Effector memory CD4-positive, alpha-beta T cell (primary cell): ENCODE data around the gene LIX1.

Experiments used
- DNase-seq, 3 donors: peaks; one replicate each; pipeline ENCODE4 v3.0.0-alpha.2; 2020
- H3K27ac ChIP-seq: 2 replicates; pipeline ENCODE4 v1.7.0; 2013; ENCODE audit warnings: mild to moderate bottlenecking, low read length, moderate library complexity; ENCODE audit not compliant: insufficient read depth, poor library complexity, severe bottlenecking
- H3K27me3 ChIP-seq: replicated peaks from 2 replicates; pipeline ENCODE4 v1.7.0; 2013; ENCODE audit warnings: mild to moderate bottlenecking, low read length; ENCODE audit not compliant: insufficient read depth, control insufficient read depth, poor library complexity, severe bottlenecking
- H3K36me3 ChIP-seq: 2 replicates; pipeline ENCODE4 v1.7.0; 2013; ENCODE audit warnings: mild to moderate bottlenecking, low read length, moderate library complexity; ENCODE audit not compliant: control insufficient read depth, insufficient read depth
- H3K4me1 ChIP-seq: 2 replicates; pipeline ENCODE4 v1.7.0; 2013; ENCODE audit warnings: low read length, mild to moderate bottlenecking; ENCODE audit not compliant: control insufficient read depth, insufficient read depth, poor library complexity, severe bottlenecking
- H3K4me3 ChIP-seq: 2 replicates; pipeline ENCODE4 v1.7.0; 2013; ENCODE audit warnings: low read length, low read depth, mild to moderate bottlenecking; ENCODE audit not compliant: insufficient read depth, poor library complexity, severe bottlenecking
- H3K9me3 ChIP-seq: 2 replicates; pipeline ENCODE4 v1.7.0; 2013; ENCODE audit warnings: mild to moderate bottlenecking, low read length, moderate library complexity; ENCODE audit not compliant: control insufficient read depth

LIX1 gene

DNA sequence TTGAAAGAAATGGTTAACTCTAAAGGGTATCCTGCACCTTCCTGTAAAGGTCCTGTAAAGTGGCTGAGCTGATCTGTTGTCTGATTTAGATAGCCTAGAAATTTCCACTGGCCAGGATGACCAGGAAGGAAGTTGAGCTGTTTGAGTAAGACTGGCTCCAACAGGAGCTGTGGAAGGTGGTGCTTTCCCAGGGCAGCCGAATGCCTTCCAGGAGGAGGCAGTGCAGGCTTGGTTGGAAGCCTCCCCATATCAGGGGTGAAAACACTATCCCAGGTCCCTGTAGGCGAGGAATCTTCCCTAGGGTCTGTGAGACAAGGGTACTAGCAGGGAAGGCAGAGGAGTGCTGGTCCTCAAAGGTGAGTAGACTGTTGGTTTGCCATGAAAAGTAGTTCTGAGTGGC lies 98.4 kb downstream of the LIX1 start:
- H3K4me1 ChIP-seq = no peaks in the 10 kb centered on the region
- no peaks in the 10 kb centered on the region for H3K27me3 ChIP-seq
- H3K27ac ChIP-seq = no peak overlapping the region
- no peaks in the 10 kb centered on the region for H3K36me3 ChIP-seq
- no peak for DNase-seq
- H3K4me3 ChIP-seq = no peak overlapping the region
- H3K9me3 ChIP-seq = no peaks in the 10 kb centered on the region

DNA sequence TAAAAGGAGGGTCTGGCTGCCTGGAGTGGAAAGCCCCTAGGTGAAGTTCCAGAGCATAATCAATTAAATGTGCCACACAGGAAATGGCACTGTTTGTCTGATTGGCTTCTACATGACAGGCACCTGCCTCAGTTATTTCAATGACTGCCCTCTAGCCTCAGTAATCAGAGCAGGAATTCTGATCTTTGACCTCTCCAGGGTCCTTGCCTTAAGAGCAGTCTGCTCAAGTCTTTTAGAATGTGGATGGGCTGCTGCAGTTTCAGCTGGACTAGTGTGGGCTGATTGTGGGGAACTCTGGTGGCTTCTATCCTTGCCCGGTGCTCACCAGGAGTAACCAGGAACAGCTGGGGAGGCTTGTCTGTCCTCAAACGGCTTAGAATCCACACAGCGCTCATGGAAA lies 98.9 kb downstream of the LIX1 start:
- DNase-seq = no peak
- Histone ChIP-seq H3K9me3 (no peaks in the 10 kb centered on the region), H3K27me3 (no peaks in the 10 kb centered on the region), H3K36me3 (no peaks in the 10 kb centered on the region), H3K4me3 (no peak overlapping the region), H3K27ac (no peak overlapping the region), H3K4me1 (no peaks in the 10 kb centered on the region)

DNA sequence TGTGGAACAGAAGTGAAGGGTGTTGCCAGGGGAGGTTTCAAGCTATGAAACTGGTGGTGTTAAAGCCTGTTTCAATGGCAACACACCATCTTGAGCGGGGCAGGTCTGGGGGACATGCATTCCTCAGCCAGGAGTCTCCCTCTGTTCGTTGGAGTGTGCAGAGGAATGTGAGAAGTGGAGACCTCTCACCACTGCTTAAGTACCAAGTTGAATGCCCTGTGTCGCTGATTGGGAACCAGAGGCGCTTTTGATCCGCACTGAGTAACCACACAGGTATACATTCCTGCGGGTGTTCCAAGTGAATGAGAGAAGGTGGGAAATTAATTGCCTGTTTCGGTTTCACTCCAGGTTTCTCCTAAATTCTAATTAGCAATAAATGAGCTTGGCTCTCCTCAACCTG lies 99.4 kb downstream of the LIX1 start:
- DNase-seq = no peak
- H3K27me3 ChIP-seq = no peaks in the 10 kb centered on the region
- no peak overlapping the region for H3K27ac ChIP-seq
- no peaks in the 10 kb centered on the region for H3K9me3 ChIP-seq
- no peaks in the 10 kb centered on the region for H3K36me3 ChIP-seq
- H3K4me3 ChIP-seq = no peak overlapping the region
- H3K4me1 ChIP-seq = no peaks in the 10 kb centered on the region
